ENCODE data around the gene NBR1. TPM values are rescaled to one million over a fixed set of nuclear protein-coding genes. Genes with fewer than 3 reads are reported as not detected.

Gene NBR1
- total and polyA plus RNA-seq, 2 of the 4 experiments (the other 2 are of a cell fraction): 52.4 to 132 TPM

- no TSS peak for BruUV-seq (replicated peaks)
- Histone ChIP-seq H2AK5ac (ENCODE audit: low read depth, low read length) (no peak overlapping the region), H3K9ac (ENCODE audit: low read depth, low read length) (no peak overlapping the region), H3K9me1 (ENCODE audit: insufficient read depth, low read length) (peaks cover 4% of the 10 kb centered on the region; the same call in 1 of the 2 replicates), H2BK5ac (ENCODE audit: low read depth, low read length, poor library complexity, severe bottlenecking) (no peak overlapping the region), H3K23ac (ENCODE audit: low read depth, low read length) (no peak overlapping the region), H3K9me3 (ENCODE audit: control insufficient read depth, insufficient read depth, low read length) (no peaks in the 10 kb centered on the region), H2BK120ac (ENCODE audit: low read depth, low read length) (no peak overlapping the region), H3K56ac (ENCODE audit: extremely low read depth, insufficient read depth, low read length) (no peak overlapping the region), H4K91ac (ENCODE audit: insufficient read depth, low read depth, low read length) (no peak overlapping the region), H3K4me3 (ENCODE audit: insufficient read depth, low read depth, low read length) (no peak overlapping the region), H3K27me3 (ENCODE audit: control insufficient read depth, insufficient read depth, low read length) (no peaks in the 10 kb centered on the region), H4K8ac (ENCODE audit: low read depth in 2 of 2, low read length in 2 of 2) (no peak overlapping the region), H3K4me2 (ENCODE audit: low read depth, low read length) (no peak overlapping the region), H3K4ac (ENCODE audit: low read depth, low read length) (no peak overlapping the region), H3K36me3 (ENCODE audit: control insufficient read depth, insufficient read depth, low read length) (peaks cover 9% of the 10 kb centered on the region; the same call in 1 of the 2 replicates), H4K20me1 (ENCODE audit: insufficient read depth, low read length) (no peaks in the 10 kb centered on the region), H2AK9ac (replicated peaks; ENCODE audit: low read depth, low read length, poor library complexity) (no peak overlapping the region), H2BK20ac (ENCODE audit: low read depth, low read length) (no peak overlapping the region), H3K18ac (ENCODE audit: low read depth, low read length) (no peak overlapping the region), H3K79me1 (ENCODE audit: low read depth in 1 of 2, low read length in 2 of 2) (0 out of 4 replicates have a peak, but pooled peaks cover 0 to 4% of the 10 kb centered on the region in 2 experiments), H3K14ac (replicated peaks; ENCODE audit: low read depth, low read length) (no peak overlapping the region), H2BK15ac (ENCODE audit: low read depth, low read length) (no peak overlapping the region), H3K4me1 (ENCODE audit: control insufficient read depth, insufficient read depth, low read length) (0 out of 2 replicates have a peak, but pooled peaks cover 2% of the 10 kb centered on the region), H2AFZ (replicated peaks; ENCODE audit: low read length, poor library complexity) (no peak overlapping the region), H3K27ac (ENCODE audit: insufficient read depth, low read length) (no peak overlapping the region), H4K5ac (ENCODE audit: low read depth, low read length) (no peak overlapping the region)
- dilution Hi-C loops (cut with HindIII; ENCODE audit: low sequenced_read_pairs, unreplicated experiment): no loop called here
- WGBS, 2 experiments (ENCODE audit: extremely low coverage in 2 of 2, insufficient read length in 1 of 2): no CpG with 5 or more reads among the region's 5 CpGs
- ATAC-seq (ENCODE audit: low read depth) (no peak), DNase-seq (no peak)
- ChIA-PET POLR2A (ENCODE audit: unreplicated experiment) (no interaction called here), CTCF (no interaction called here)
- in situ Hi-C loops (cut with MboI; ENCODE audit: low sequenced_read_pairs): no loop called here
- TF ChIP-seq MAZ (IDR thresholded peaks at IDR 0.05; ENCODE audit: borderline replicate concordance, low read depth, low read length) (no peak), RAD21 (IDR thresholded peaks at IDR 0.05; ENCODE audit: low read length) (no peak), FOS (IDR thresholded peaks at IDR 0.05; ENCODE audit: low read depth, low read length) (no peak), POLR2A (IDR thresholded peaks at IDR 0.05; ENCODE audit: low read depth, low read length) (no peak), MXI1 (IDR thresholded peaks at IDR 0.05; ENCODE audit: borderline replicate concordance, low read depth, low read length) (no peak), CTCF (conservative IDR thresholded peaks at IDR 0.05; ENCODE audit: low read depth, low read length) (no peak), RFX5 (IDR thresholded peaks at IDR 0.05; ENCODE audit: low read depth, low read length) (no peak), ELK1 (IDR thresholded peaks at IDR 0.05; ENCODE audit: borderline replicate concordance, low read depth, low read length) (no peak), USF2 (IDR thresholded peaks at IDR 0.05; ENCODE audit: low read depth, low read length) (no peak), MAFK (IDR thresholded peaks at IDR 0.05; ENCODE audit: low read depth, low read length) (no peak), RCOR1 (IDR thresholded peaks at IDR 0.05; ENCODE audit: insufficient replicate concordance, low read length) (no peak)
- intact Hi-C loops (cut with micrococcal nuclease): no loop called here
These were observed 27.8 kb upstream of the NBR1 start for GRCh38 chr17:43143201-43143600.
